SU-DHL-6 (cell line): Measurements from ENCODE around the gene PRDX3.

Experiments
- CTCF ChIP-seq: fragments of 200-600 bp; sonication (generic); IDR thresholded peaks from one replicate; pipeline ENCODE4 v1.5.1; 2017; ENCODE audit warnings: antibody characterized with exemption, mild to moderate bottlenecking, low read length, moderate library complexity; ENCODE audit not compliant: insufficient read depth, poor library complexity, severe bottlenecking
- EZH2phosphoT487 ChIP-seq: fragments of 200-600 bp; sonication (generic), shearing (Covaris generic); conservative IDR thresholded peaks from 2 replicates; pipeline ENCODE4 v1.6.1; 2018; ENCODE audit warnings: mild to moderate bottlenecking, antibody characterized with exemption, low read length, moderate library complexity, mixed read lengths

DNA sequence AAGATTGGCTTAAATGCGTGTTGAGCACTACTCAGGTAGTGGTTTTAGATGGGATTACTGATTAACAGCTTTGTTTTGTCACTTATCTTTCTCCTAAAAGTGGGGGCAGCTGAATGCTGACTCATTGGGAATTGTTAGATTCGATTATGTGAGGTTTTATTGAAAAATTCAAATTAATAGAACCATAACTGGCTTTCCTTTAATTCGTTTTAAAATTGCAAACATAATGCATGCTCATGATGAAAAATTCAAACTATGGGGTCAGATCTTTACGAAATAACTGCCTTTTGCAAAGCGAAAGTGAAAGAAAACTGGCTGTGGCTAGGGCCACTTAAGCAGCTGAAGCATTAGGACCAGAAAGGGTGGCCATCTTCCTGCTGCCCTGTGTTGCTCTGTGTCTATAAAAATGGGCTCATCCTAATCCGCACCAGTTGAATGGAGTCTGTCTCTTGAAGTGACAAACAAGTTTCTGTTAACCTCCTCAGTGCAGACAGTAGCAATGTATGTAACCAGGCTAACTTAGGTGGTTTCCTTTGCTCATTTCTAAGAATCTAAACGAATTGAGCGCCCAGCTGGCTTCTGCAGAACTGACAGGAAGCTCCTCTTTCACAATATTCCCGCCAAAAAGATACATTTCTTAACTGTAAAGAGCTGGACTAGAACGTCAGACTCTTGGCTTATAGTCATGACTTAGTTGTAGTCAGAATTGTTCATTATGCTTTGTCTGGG is 46.9 kb downstream of the PRDX3 start:
- TF ChIP-seq CTCF (no peak), EZH2phosphoT487 (no peak)
